CD4-positive, alpha-beta memory T cell (primary cell): ENCODE measurements around the gene AHRR. TPM values are rescaled to one million over a fixed set of nuclear protein-coding genes. Genes with fewer than 3 reads are reported as not detected.

Source experiments
- CTCF ChIA-PET: fragments of 350-600 bp; sonication (Branson Sonifier 250); formaldehyde crosslinking; loops from one replicate; lab custom pipeline; 2021; ENCODE audit warnings: inconsistent platforms; ENCODE audit not compliant: partially characterized antibody; lab: Charles Lee
- POLR2A ChIA-PET: fragments of 350-600 bp; sonication (Branson Sonifier 250); formaldehyde crosslinking; loops from one replicate; lab custom pipeline; 2021; ENCODE audit not compliant: partially characterized antibody; lab: Charles Lee
- DNase-seq, 5 donors: peaks; one replicate each; pipeline versions ENCODE4 v3.0.0 to v3.0.0-alpha.2; 2020 to 2022; ENCODE audit warnings: mixed read lengths in 1 of 5
- H3K27ac ChIP-seq: one replicate; pipeline ENCODE4 v1.7.0; 2013; ENCODE audit warnings: low read depth, low read length
- H3K27me3 ChIP-seq: 2 replicates; pipeline ENCODE4 v1.7.0; 2013; ENCODE audit warnings: mild to moderate bottlenecking, low read length, moderate library complexity; ENCODE audit not compliant: insufficient read depth
- H3K36me3 ChIP-seq: 2 replicates; pipeline ENCODE4 v1.7.0; 2013; ENCODE audit warnings: mild to moderate bottlenecking, low read length, moderate library complexity; ENCODE audit not compliant: insufficient read depth
- H3K4me1 ChIP-seq: 2 replicates; pipeline ENCODE4 v1.7.0; 2013; ENCODE audit warnings: mild to moderate bottlenecking, low read length, moderate library complexity; ENCODE audit not compliant: insufficient read depth
- H3K4me3 ChIP-seq, 2 donors: one replicate each; pipeline ENCODE4 v1.7.0; 2013; ENCODE audit warnings: low read length in 2 of 2, mild to moderate bottlenecking in 1 of 2
- H3K9me3 ChIP-seq, 2 donors: one replicate each; pipeline ENCODE4 v1.7.0; 2013; ENCODE audit warnings: low read length in 2 of 2, control low read depth in 1 of 2; ENCODE audit not compliant: control insufficient read depth in 1 of 2
- H3K27ac Mint-ChIP-seq, 7 donors: one replicate each; pipeline ENCODE4 v1.8.0; 2020 to 2021; ENCODE audit warnings: mixed read lengths in 7 of 7, mild to moderate bottlenecking in 6 of 7, inconsistent platforms in 3 of 7, moderate library complexity in 3 of 7
- H3K27me3 Mint-ChIP-seq, 2 donors: one replicate each; pipeline ENCODE4 v1.8.0; 2020 to 2021; ENCODE audit warnings: mixed read lengths in 2 of 2
- H3K36me3 Mint-ChIP-seq, 2 donors: one replicate each; pipeline ENCODE4 v1.8.0; 2020 to 2021; ENCODE audit warnings: mixed read lengths in 2 of 2, inconsistent platforms in 1 of 2, mild to moderate bottlenecking in 1 of 2
- H3K4me1 Mint-ChIP-seq, 4 donors: one replicate each; pipeline ENCODE4 v1.8.0; 2020 to 2021; ENCODE audit warnings: mixed read lengths in 4 of 4, mild to moderate bottlenecking in 1 of 4
- H3K4me3 Mint-ChIP-seq, 8 donors: one replicate each; pipeline ENCODE4 v1.8.0; 2020 to 2021; ENCODE audit warnings: mixed read lengths in 8 of 8, mild to moderate bottlenecking in 7 of 8, moderate library complexity in 6 of 8, inconsistent platforms in 3 of 8
- H3K9me3 Mint-ChIP-seq, 8 donors: one replicate each; pipeline ENCODE4 v1.8.0; 2020 to 2021; ENCODE audit warnings: mixed read lengths in 8 of 8, mild to moderate bottlenecking in 5 of 8, inconsistent platforms in 3 of 8, moderate library complexity in 1 of 8
- intact Hi-C: fragments of 100-400 bp; cut with micrococcal nuclease; formaldehyde crosslinking; loops from one replicate; pipeline ENCODE4 v1.15.1; 2023
- polyA plus RNA-seq, 2 donors: library from polyadenylated mRNA; unstranded; fragments of 300-500 nt; fragmentation: Illumina TruSeq; gene quantifications; one replicate each; pipeline ENCODE4 v1.2.3, GENCODE V29; 2021
- total RNA-seq, 2 experiments: library from RNA; stranded (reverse); gene quantifications; one replicate each; pipeline ENCODE4 v1.2.3, GENCODE V29; 2021

AHRR gene
- total and polyA plus RNA-seq, 4 experiments from 2014 or later: 0.23 to 2.7 (median 0.74) TPM

DNA sequence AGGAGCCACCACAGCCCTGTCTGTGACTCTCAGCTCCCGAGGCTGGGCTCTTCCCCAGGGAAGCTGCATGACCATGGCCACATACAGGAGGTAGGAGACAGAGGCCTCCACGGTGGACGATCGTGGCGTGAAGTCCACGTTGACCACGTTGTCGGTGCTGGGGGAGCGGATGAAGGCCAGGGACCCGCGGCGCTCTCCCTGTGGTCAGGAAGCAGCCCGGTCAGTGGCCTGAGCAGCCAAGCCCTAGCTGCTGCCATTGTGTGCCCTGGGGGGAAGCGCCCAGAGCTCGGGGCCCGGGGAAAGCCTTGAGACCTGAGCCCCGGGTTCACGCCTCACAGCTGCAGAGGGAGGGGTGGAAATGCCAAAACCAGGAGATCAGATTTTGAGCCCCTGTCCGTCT lies 155.7 kb downstream of the AHRR start:
- H3K27ac Mint-ChIP-seq: no peak overlapping the region
- no peaks in the 10 kb centered on the region for H3K36me3 Mint-ChIP-seq
- no peaks in the 10 kb centered on the region for H3K9me3 ChIP-seq
- peaks cover 0 to 5% (median 0%) of the 10 kb centered on the region in 4 donors for H3K4me1 Mint-ChIP-seq
- peaks cover 4 to 11% of the 10 kb centered on the region in 2 donors for H3K27me3 Mint-ChIP-seq
- no peak overlapping the region for H3K4me3 ChIP-seq
- DNase-seq: peak in 1 of 5 donors; percentile 40
- intact Hi-C loops: no loop called here
- H3K4me1 ChIP-seq: peaks cover 10% of the 10 kb centered on the region
- H3K4me3 Mint-ChIP-seq: no peak overlapping the region
- no peaks in the 10 kb centered on the region for H3K27me3 ChIP-seq
- CTCF ChIA-PET: no interaction called here
- no peaks in the 10 kb centered on the region for H3K36me3 ChIP-seq
- POLR2A ChIA-PET: no interaction called here
- no peaks in the 10 kb centered on the region for H3K9me3 Mint-ChIP-seq
- no peak overlapping the region for H3K27ac ChIP-seq

DNA sequence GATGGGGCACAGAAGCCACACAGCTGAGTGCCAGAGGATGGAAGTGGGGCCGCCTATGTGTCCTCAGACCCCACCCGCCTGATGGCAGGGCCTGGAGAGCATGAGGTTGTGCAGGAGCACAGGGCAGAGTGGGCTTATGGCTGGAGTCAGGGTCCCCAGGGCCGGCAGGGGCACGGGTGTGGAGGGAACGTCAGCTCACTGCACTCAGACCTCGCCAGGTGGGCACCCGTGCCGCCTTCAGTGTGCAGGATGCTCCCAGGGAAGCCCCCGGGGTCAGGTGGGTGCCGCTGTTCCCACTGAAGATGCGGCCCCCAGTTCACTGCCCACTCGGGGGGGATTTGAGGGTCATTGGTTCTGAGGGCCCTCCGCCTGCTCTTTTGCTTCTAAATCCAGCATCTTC lies 156.4 kb downstream of the AHRR start:
- no peak overlapping the region for H3K4me3 ChIP-seq
- Mint-ChIP-seq H3K4me3 (peak overlapping the region in 1 of 8 donors; percentile 71), H3K9me3 (no peaks in the 10 kb centered on the region), H3K36me3 (no peaks in the 10 kb centered on the region), H3K27me3 (peaks cover 4 to 11% of the 10 kb centered on the region in 2 donors), H3K27ac (no peak overlapping the region), H3K4me1 (peaks cover 0 to 5% (median 0%) of the 10 kb centered on the region in 4 donors)
- ChIA-PET CTCF (no interaction called here), POLR2A (no interaction called here)
- no peaks in the 10 kb centered on the region for H3K36me3 ChIP-seq
- peaks cover 10% of the 10 kb centered on the region for H3K4me1 ChIP-seq
- no peaks in the 10 kb centered on the region for H3K27me3 ChIP-seq
- no peak overlapping the region for H3K27ac ChIP-seq
- no peaks in the 10 kb centered on the region for H3K9me3 ChIP-seq
- intact Hi-C loops: no loop called here
- DNase-seq: no peak

DNA sequence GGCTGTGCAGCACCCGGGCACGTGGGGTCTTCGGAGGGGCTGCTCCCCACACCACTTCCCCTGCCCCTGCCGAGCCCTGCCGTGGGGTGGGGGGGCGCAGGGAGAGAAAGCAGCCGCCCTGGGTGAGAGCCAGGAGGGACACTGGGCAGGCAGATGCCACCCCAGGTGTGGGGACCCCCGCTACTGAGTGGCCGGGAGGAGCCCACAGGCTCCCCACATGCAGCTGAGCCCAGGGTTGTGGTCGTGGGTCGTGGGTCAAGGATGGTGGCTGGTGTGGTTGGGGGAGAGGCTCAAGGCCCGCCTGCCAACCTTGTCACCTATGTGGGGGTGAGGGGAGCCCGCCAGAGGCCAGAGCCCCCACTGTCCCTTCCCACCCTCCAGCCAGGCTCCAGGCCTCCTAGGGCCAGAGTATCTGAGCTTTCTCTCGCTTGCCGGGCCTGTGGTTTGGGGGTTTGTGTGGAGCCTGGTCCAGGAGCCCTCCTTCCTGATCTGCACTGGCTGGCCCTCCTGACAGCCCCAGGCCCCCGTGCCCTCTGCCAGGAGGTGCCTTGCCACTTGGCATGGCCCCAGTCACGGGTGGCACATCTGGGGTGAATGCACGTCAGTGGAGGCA lies 157.0 kb downstream of the AHRR start:
- Mint-ChIP-seq H3K36me3 (no peaks in the 10 kb centered on the region), H3K4me1 (peaks cover 0 to 5% (median 0%) of the 10 kb centered on the region in 4 donors), H3K27me3 (peaks cover 4 to 11% of the 10 kb centered on the region in 2 donors), H3K9me3 (no peaks in the 10 kb centered on the region), H3K27ac (no peak overlapping the region), H3K4me3 (no peak overlapping the region)
- H3K4me1 ChIP-seq: peaks cover 10% of the 10 kb centered on the region
- no peak for DNase-seq
- no peaks in the 10 kb centered on the region for H3K36me3 ChIP-seq
- no peaks in the 10 kb centered on the region for H3K27me3 ChIP-seq
- no peak overlapping the region for H3K4me3 ChIP-seq
- no peak overlapping the region for H3K27ac ChIP-seq
- ChIA-PET POLR2A (no interaction called here), CTCF (no interaction called here)
- intact Hi-C loops: no loop called here
- H3K9me3 ChIP-seq: no peaks in the 10 kb centered on the region

DNA sequence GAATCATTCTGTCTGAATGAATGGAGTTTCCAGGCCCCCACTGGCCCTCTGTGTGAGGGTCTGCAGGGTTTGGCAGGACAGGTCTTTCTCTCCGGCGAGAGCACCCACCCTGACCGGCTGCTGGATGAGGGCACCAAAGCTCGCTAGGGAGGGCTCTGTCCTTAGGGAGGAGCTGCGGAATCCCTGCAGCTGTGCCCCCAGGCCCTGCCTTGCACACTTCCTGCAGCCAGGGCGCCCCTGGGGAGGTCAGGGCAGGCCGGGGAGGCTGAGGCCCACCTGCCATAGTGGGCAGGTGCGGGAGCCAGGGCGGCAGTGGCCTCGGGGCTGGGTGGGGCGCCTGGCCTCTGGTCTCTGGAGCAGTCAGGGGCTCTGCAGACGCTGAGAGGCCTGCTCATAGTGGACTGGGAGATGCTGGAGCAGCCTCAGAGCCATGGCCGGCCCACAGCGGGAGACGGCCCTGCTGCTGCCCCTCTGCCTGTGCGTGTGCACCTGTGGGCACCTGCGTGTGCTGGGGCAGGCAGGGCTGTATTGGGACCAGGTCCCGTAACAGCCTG lies 157.5 kb downstream of the AHRR start:
- no peak overlapping the region for H3K27ac ChIP-seq
- H3K27me3 Mint-ChIP-seq: peaks cover 3 to 11% of the 10 kb centered on the region in 2 donors
- no peaks in the 10 kb centered on the region for H3K9me3 ChIP-seq
- DNase-seq: no peak
- H3K9me3 Mint-ChIP-seq: no peaks in the 10 kb centered on the region
- ChIA-PET CTCF (no interaction called here), POLR2A (no interaction called here)
- peaks cover 0 to under 1% (median 0%) of the 10 kb centered on the region in 4 donors for H3K4me1 Mint-ChIP-seq
- H3K36me3 ChIP-seq: no peaks in the 10 kb centered on the region
- H3K4me3 Mint-ChIP-seq: no peak overlapping the region
- intact Hi-C loops: no loop called here
- H3K27me3 ChIP-seq: no peaks in the 10 kb centered on the region
- no peaks in the 10 kb centered on the region for H3K36me3 Mint-ChIP-seq
- H3K27ac Mint-ChIP-seq: no peak overlapping the region
- H3K4me1 ChIP-seq: peaks cover 10% of the 10 kb centered on the region
- no peak overlapping the region for H3K4me3 ChIP-seq

DNA sequence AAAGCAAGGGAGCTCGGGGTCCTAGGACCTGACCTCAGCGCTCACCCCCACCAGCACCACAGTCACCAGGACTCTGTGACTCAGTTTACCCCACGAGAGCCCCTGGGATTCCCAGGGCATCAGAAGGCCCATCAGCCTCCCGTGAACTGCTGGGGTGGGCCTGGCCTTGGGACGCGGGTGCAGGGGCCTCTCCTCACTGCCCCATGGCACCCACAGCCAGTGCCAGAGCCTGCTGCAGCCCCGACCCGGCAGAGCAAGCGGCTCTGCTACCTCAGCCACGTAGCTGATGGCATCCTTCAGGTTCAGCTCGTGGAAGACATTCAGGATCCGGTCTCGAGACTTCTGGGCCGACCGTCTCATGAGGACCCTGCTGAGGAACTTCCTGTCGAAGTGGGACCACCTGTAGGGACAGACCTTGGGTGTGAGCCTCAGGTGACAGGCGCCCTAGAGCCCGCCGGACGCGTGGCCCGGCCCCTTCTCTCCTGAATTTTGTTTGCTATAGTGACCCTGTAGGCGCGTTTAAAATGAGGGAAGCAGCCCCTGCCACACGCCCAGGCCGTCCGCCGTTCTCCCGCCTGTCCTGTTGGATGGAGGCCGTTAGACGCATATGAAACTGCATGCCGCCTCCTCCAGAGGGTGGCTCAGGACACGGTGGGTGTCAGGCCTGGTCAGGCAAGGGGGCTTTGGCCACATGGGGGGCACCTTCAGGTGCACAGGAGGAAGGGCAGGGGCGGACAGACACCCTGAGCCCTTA lies 158.2 kb downstream of the AHRR start:
- H3K27me3 Mint-ChIP-seq: peaks cover 3 to 11% of the 10 kb centered on the region in 2 donors
- H3K36me3 Mint-ChIP-seq: no peaks in the 10 kb centered on the region
- no peaks in the 10 kb centered on the region for H3K9me3 ChIP-seq
- DNase-seq: no peak
- H3K4me1 Mint-ChIP-seq: no peaks in the 10 kb centered on the region
- no peak overlapping the region for H3K27ac Mint-ChIP-seq
- H3K9me3 Mint-ChIP-seq: no peaks in the 10 kb centered on the region
- H3K4me3 ChIP-seq: no peak overlapping the region
- H3K4me3 Mint-ChIP-seq: no peak overlapping the region
- H3K27me3 ChIP-seq: no peaks in the 10 kb centered on the region
- H3K27ac ChIP-seq: no peak overlapping the region
- intact Hi-C loops: no loop called here
- H3K36me3 ChIP-seq: no peaks in the 10 kb centered on the region
- CTCF ChIA-PET: no interaction called here
- POLR2A ChIA-PET: no interaction called here
- H3K4me1 ChIP-seq: peaks cover 7% of the 10 kb centered on the region

DNA sequence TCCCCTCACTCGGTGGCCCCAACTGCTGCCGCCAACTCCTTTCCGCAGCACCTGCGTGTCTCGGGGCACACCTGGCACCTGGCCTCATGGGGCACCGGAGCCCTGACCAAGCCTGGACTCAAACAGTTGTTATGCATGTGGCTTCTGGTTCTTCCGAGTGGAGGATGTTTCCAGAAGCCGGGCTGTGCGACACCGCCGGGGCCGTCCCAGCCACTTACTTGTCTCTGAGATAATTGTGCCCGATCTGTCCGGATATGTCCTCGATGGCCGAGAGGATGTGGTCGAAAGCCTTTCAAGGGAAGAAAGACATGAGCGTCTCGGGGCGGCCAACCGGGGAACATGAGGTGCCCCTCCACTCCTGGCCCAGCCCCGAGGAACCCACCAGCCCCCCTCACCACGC lies 159.8 kb downstream of the AHRR start:
- H3K27me3 ChIP-seq: no peaks in the 10 kb centered on the region
- ChIA-PET POLR2A (no interaction called here), CTCF (no interaction called here)
- H3K4me3 ChIP-seq: no peak overlapping the region
- DNase-seq: no peak
- intact Hi-C loops: no loop called here
- Mint-ChIP-seq H3K9me3 (no peaks in the 10 kb centered on the region), H3K4me3 (no peak overlapping the region), H3K36me3 (no peaks in the 10 kb centered on the region), H3K27ac (no peak overlapping the region), H3K27me3 (peaks cover 5 to 9% of the 10 kb centered on the region in 2 donors), H3K4me1 (peaks cover 0 to 12% (median 1%) of the 10 kb centered on the region in 4 donors)
- no peaks in the 10 kb centered on the region for H3K36me3 ChIP-seq
- H3K4me1 ChIP-seq: no peaks in the 10 kb centered on the region
- no peak overlapping the region for H3K27ac ChIP-seq
- no peaks in the 10 kb centered on the region for H3K9me3 ChIP-seq

DNA sequence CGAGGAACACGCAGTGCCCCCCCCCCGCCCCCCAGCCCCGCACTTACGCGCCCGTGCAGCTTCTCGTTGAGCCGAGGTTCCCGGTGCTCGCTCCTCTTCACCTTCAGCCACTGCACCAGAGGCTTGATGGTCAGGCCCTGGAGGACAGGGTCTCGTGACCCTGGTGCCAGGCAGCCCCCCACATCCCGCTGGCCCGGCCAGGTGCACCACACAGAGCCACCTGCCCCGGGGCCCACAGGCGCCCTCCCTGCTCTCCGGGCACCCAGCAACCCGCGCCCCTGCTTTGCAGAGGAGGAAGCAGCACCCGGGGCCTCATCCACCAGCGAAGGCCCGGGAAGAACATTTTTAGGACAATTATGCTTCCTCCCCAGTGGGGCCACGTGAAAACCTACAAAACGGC lies 160.5 kb downstream of the AHRR start:
- POLR2A ChIA-PET: no interaction called here
- H3K9me3 Mint-ChIP-seq: no peaks in the 10 kb centered on the region
- no peaks in the 10 kb centered on the region for H3K36me3 ChIP-seq
- H3K4me3 ChIP-seq: no peak overlapping the region
- DNase-seq: no peak
- H3K4me3 Mint-ChIP-seq: no peak overlapping the region
- no peaks in the 10 kb centered on the region for H3K4me1 ChIP-seq
- CTCF ChIA-PET: no interaction called here
- no peaks in the 10 kb centered on the region for H3K9me3 ChIP-seq
- H3K36me3 Mint-ChIP-seq: no peaks in the 10 kb centered on the region
- H3K4me1 Mint-ChIP-seq: peaks cover 0 to 14% (median 2%) of the 10 kb centered on the region in 4 donors
- no peak overlapping the region for H3K27ac Mint-ChIP-seq
- H3K27me3 Mint-ChIP-seq: peaks cover 6 to 9% of the 10 kb centered on the region in 2 donors
- H3K27me3 ChIP-seq: no peaks in the 10 kb centered on the region
- no peak overlapping the region for H3K27ac ChIP-seq
- intact Hi-C loops: no loop called here
